H1 (cell line): Measurements from ENCODE around the gene RAI14.

Experiments
- FOSL1 ChIP-seq: IDR thresholded peaks from 2 replicates; pipeline ENCODE4 v1.6.1; 2011; ENCODE audit warnings: mild to moderate bottlenecking, low read depth, low read length, moderate library complexity; ENCODE audit not compliant: insufficient read depth
- GABPA ChIP-seq: IDR thresholded peaks from 2 replicates; pipeline ENCODE4 v1.6.1; 2011; ENCODE audit warnings: mild to moderate bottlenecking, low read length, moderate library complexity, borderline replicate concordance; ENCODE audit not compliant: insufficient read depth
- RXRA ChIP-seq: IDR thresholded peaks from 2 replicates; pipeline ENCODE4 v1.6.1; 2011; ENCODE audit warnings: low read depth, mild to moderate bottlenecking, low read length, moderate library complexity; ENCODE audit not compliant: insufficient read depth
- SP2 ChIP-seq: IDR thresholded peaks from 2 replicates; pipeline ENCODE4 v1.6.1; 2012; ENCODE audit warnings: mild to moderate bottlenecking, low read length, inconsistent platforms
- TF ChIP-seq, protein P1 (sequence below), 3 experiments: IDR thresholded peaks; 1 replicate in 2 of 3; 2 replicates in 1 of 3; pipeline versions ENCODE4 v1.5.1 to v1.6.1; 2011; ENCODE audit warnings: low read length in 3 of 3, mild to moderate bottlenecking in 3 of 3, inconsistent platforms in 2 of 3, low read depth in 1 of 3, moderate library complexity in 1 of 3; ENCODE audit not compliant: insufficient read depth in 1 of 3; ENCODE audit errors: control extremely low read depth in 1 of 3

DNA sequence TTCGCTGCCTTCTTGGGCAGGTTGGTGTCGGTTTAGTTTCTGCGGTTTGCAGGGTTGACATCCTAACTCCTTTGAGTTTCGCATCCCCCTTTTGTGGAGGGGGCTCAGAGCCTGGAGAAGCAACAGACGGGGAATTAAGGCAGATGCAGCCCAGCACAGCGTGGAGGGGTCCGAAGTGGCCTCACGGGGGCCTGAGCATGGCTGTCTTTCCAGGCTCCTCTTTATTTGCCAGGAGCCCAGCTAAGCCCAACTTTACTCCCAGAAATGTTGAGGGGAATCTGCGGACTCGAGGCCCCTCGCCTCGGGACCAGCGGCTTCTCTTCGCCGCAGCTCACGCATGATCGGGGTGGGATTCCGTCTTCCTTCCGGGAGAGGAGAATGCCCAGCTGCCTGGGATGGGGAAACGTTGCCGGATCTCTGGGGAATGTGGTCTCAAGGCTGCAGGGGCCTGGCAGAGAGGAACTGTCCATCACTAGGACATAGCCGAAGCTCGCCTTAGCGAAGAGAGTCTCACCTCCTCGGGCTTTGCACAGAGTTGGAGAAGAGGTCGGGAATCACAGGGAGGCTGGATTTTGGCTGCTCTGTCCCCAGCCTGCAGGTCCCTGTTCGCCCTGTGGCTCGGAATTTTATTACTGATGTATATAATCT lies 1.3 kb downstream of the RAI14 start:
- TF ChIP-seq RXRA (no peak), SP2 (no peak), GABPA (no peak), FOSL1 (no peak)
- TF ChIP-seq, protein P1, sequence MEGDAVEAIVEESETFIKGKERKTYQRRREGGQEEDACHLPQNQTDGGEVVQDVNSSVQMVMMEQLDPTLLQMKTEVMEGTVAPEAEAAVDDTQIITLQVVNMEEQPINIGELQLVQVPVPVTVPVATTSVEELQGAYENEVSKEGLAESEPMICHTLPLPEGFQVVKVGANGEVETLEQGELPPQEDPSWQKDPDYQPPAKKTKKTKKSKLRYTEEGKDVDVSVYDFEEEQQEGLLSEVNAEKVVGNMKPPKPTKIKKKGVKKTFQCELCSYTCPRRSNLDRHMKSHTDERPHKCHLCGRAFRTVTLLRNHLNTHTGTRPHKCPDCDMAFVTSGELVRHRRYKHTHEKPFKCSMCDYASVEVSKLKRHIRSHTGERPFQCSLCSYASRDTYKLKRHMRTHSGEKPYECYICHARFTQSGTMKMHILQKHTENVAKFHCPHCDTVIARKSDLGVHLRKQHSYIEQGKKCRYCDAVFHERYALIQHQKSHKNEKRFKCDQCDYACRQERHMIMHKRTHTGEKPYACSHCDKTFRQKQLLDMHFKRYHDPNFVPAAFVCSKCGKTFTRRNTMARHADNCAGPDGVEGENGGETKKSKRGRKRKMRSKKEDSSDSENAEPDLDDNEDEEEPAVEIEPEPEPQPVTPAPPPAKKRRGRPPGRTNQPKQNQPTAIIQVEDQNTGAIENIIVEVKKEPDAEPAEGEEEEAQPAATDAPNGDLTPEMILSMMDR (IDR thresholded peaks at IDR 0.05; ENCODE audit: control extremely low read depth in 1 of 3, insufficient read depth in 1 of 3, low read depth in 1 of 3, low read length in 3 of 3), result no peak
